T-helper 1 cell treated with Interleukin-12 subunit alpha and Interleukin-12 subunit beta and Interleukin-4 antibody, amounts not matched to agents 30 ng/mL and 1 ng/mL, for 36 hours (primary cell): ENCODE measurements around the gene RNF43. TPM values are rescaled to one million over a fixed set of nuclear protein-coding genes. Genes with fewer than 3 reads are reported as not detected.

Experiments
- intact Hi-C: fragments of 100-400 bp; cut with micrococcal nuclease; formaldehyde crosslinking; loops from one replicate; pipeline ENCODE4 v1.15.1; 2024
- total RNA-seq: library from RNA; stranded (reverse); gene quantifications from 2 replicates; pipeline ENCODE4 v1.2.3, GENCODE V29; 2022

Gene RNF43
- total RNA-seq: 0.17 and 0.37 TPM in 2 replicates

GRCh38 chr17:58417300-58418092 lies at the start of gene RNF43:
Gene RNF43, minus strand, starts transcription at chr17:58417534. Its CDS starts 1,957 bp downstream, at chr17:58415577.
- intact Hi-C loops: loop anchor here (1.0 to 5.0 kb wide), 11 partner anchors 35 to 198 kb away; partner anchors contain the start of genes MKS1 and SUPT4H1

GRCh38 chr17:58455491-58455890 lies 38.2 kb upstream of the RNF43 start:
- intact Hi-C loops: no loop called here

GRCh38 chr17:58452738-58453137 lies 35.4 kb upstream of the RNF43 start:
- intact Hi-C loops: no loop called here

GRCh38 chr17:58447039-58447975 lies 30.0 kb upstream of the RNF43 start:
- intact Hi-C loops: loop anchor here (1.0 to 2.0 kb wide), 8 partner anchors 95 to 325 kb away; partner anchors contain the start of gene SUPT4H1

GRCh38 chr17:58446086-58446485 lies 28.8 kb upstream of the RNF43 start:
- intact Hi-C loops: loop anchor here (2.0 kb wide), 1 partner anchor 323 kb away; no protein-coding TSS in a partner anchor

- intact Hi-C loops: no loop called here
Observed at GRCh38 chr17:58436805-58437239, 19.5 kb upstream of the RNF43 start.

GRCh38 chr17:58436245-58436644 lies 18.9 kb upstream of the RNF43 start:
- intact Hi-C loops: no loop called here

- intact Hi-C loops: no loop called here
Observed at GRCh38 chr17:58432806-58433573, 15.7 kb upstream of the RNF43 start.

GRCh38 chr17:58427807-58428206 lies 10.5 kb upstream of the RNF43 start:
- intact Hi-C loops: no loop called here

- intact Hi-C loops: no loop called here
Observed at GRCh38 chr17:58421711-58422110, 4.4 kb upstream of the RNF43 start.

- intact Hi-C loops: no loop called here
Observed at GRCh38 chr17:58420827-58421226, 3.5 kb upstream of the RNF43 start.

GRCh38 chr17:58416937-58417299 lies 416 bp downstream of the RNF43 start:
- intact Hi-C loops: loop anchor here (1.0 to 5.0 kb wide), 11 partner anchors 35 to 198 kb away; partner anchors contain the start of genes MKS1 and SUPT4H1

- intact Hi-C loops: loop anchor here (5.0 kb wide), 1 partner anchor 101 kb away; no protein-coding TSS in a partner anchor
Observed at GRCh38 chr17:58416396-58416795, 938 bp downstream of the RNF43 start.

- intact Hi-C loops: loop anchor here (5.0 kb wide), 1 partner anchor 102 kb away; no protein-coding TSS in a partner anchor
Observed at GRCh38 chr17:58415371-58416055, 1.8 kb downstream of the RNF43 start.

GRCh38 chr17:58414596-58414997 lies 2.7 kb downstream of the RNF43 start:
- intact Hi-C loops: no loop called here

- intact Hi-C loops: no loop called here
Observed at GRCh38 chr17:58413684-58414083, 3.6 kb downstream of the RNF43 start.

GRCh38 chr17:58412961-58413586 lies 4.3 kb downstream of the RNF43 start:
- intact Hi-C loops: no loop called here

GRCh38 chr17:58412064-58412703 lies 5.2 kb downstream of the RNF43 start:
- intact Hi-C loops: no loop called here

- intact Hi-C loops: no loop called here
Observed at GRCh38 chr17:58411408-58411894, 5.9 kb downstream of the RNF43 start.
